MM.1S (cell line): Measurements from ENCODE around the gene CBLB.
"Not testable (repeated sequence)": the region's sequence is repeated elsewhere in the genome, so short reads cannot be mapped to it uniquely, and the experiment has no call there.

ENCODE experiments used
- DNase-seq: peaks from one replicate; pipeline ENCODE4 v3.0.0-alpha.2; 2015
- H2AFZ ChIP-seq: fragments of 300-600 bp; sonication (generic); 2 replicates; pipeline ENCODE4 v1.6.0; 2016; ENCODE audit warnings: antibody characterized with exemption, low read length
- H3F3A ChIP-seq: fragments of 300-600 bp; sonication (generic); 2 replicates; pipeline ENCODE4 v1.6.1; 2016; ENCODE audit warnings: mild to moderate bottlenecking, antibody characterized with exemption, low read length, moderate library complexity, mixed read lengths; ENCODE audit not compliant: insufficient read depth
- H3K27ac ChIP-seq: fragments of 300-600 bp; sonication (generic); 2 replicates; pipeline ENCODE4 v1.5.1; 2016; ENCODE audit warnings: mild to moderate bottlenecking, low read length
- H3K27me3 ChIP-seq: fragments of 300-600 bp; sonication (generic); replicated peaks from 2 replicates; pipeline ENCODE4 v1.6.0; 2016; ENCODE audit warnings: low read length; ENCODE audit not compliant: insufficient read depth
- H3K36me3 ChIP-seq: fragments of 300-600 bp; sonication (generic); replicated peaks from 2 replicates; pipeline ENCODE4 v1.6.1; 2016; ENCODE audit warnings: mild to moderate bottlenecking, low read length, mixed read lengths; ENCODE audit not compliant: insufficient read depth
- H3K4me1 ChIP-seq: fragments of 300-600 bp; sonication (generic); 2 replicates; pipeline ENCODE4 v1.6.1; 2016; ENCODE audit warnings: low read length, mixed read lengths
- H3K4me2 ChIP-seq: fragments of 300-600 bp; sonication (generic); 2 replicates; pipeline ENCODE4 v1.6.0; 2016; ENCODE audit warnings: low read depth, low read length
- H3K4me3 ChIP-seq: fragments of 300-600 bp; sonication (generic); 2 replicates; pipeline ENCODE4 v1.5.1; 2016; ENCODE audit warnings: low read length, mixed read lengths
- H3K79me2 ChIP-seq: fragments of 300-600 bp; sonication (generic); 2 replicates; pipeline ENCODE4 v1.6.1; 2016; ENCODE audit warnings: mixed run types, low read length, mixed read lengths
- H3K9ac ChIP-seq: fragments of 300-600 bp; sonication (generic); 2 replicates; pipeline ENCODE4 v1.6.1; 2016; ENCODE audit warnings: low read length, mixed read lengths
- H3K9me2 ChIP-seq: fragments of 300-600 bp; sonication (generic); replicated peaks from 2 replicates; pipeline ENCODE4 v1.6.1; 2016; ENCODE audit warnings: mild to moderate bottlenecking, low read length, mixed read lengths; ENCODE audit not compliant: insufficient read depth
- H3K9me3 ChIP-seq: fragments of 300-600 bp; sonication (generic); replicated peaks from 2 replicates; pipeline ENCODE4 v1.6.1; 2016; ENCODE audit warnings: mild to moderate bottlenecking, low read length, mixed read lengths; ENCODE audit not compliant: insufficient read depth
- H4K20me1 ChIP-seq: fragments of 300-600 bp; sonication (generic); 2 replicates; pipeline ENCODE4 v1.6.1; 2016; ENCODE audit warnings: mild to moderate bottlenecking, low read length, moderate library complexity, mixed read lengths; ENCODE audit not compliant: insufficient read depth
- CTCF ChIP-seq: fragments of 300-600 bp; sonication (generic); IDR thresholded peaks from 2 replicates; pipeline ENCODE4 v1.5.1; 2016; ENCODE audit warnings: antibody characterized with exemption, low read length, mixed read lengths
- EZH2 ChIP-seq: fragments of 300-600 bp; sonication (generic); optimal IDR thresholded peaks from 2 replicates; pipeline ENCODE3; 2017; ENCODE audit warnings: low read depth, mild to moderate bottlenecking, antibody characterized with exemption, low read length, mixed read lengths
- EZH2phosphoT487 ChIP-seq: fragments of 300-600 bp; sonication (generic); IDR thresholded peaks from 2 replicates; pipeline ENCODE4 v1.6.1; 2018; ENCODE audit warnings: antibody characterized with exemption, low read length

The CBLB gene

DNA sequence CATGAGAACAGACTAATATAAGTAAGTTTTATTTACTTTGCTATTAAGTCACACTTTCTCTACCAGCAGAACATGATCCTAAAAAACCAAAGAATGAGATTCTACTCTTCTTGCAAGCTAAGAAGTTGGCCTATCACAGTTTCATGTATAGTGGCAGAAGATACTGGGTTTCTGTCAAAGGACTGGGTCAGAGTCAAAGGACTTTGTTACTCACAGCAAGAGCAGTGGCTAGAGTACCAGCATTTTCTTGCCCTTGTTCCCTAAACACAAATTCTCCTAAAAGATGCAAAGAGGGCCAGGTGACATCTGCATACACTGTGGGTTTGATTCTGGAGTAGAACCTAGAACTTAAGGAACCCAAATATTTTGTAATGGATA lies 105.2 kb downstream of the CBLB start:
- TF ChIP-seq EZH2 (no peak), CTCF (no peak)
- no peak overlapping the region for H3K27ac ChIP-seq
- H3K9ac ChIP-seq: no peak overlapping the region
- no peaks in the 10 kb centered on the region for H3K79me2 ChIP-seq
- no peaks in the 10 kb centered on the region for H3K4me1 ChIP-seq
- H3K9me2 ChIP-seq: no peaks in the 10 kb centered on the region
- no peaks in the 10 kb centered on the region for H4K20me1 ChIP-seq
- H3K36me3 ChIP-seq: no peaks in the 10 kb centered on the region
- DNase-seq: no peak
- H3K4me3 ChIP-seq: no peak overlapping the region
- no peaks in the 10 kb centered on the region for H3K27me3 ChIP-seq
- no peak overlapping the region for H2AFZ ChIP-seq
- H3K9me3 ChIP-seq: no peaks in the 10 kb centered on the region
- no peaks in the 10 kb centered on the region for H3F3A ChIP-seq
- no peak overlapping the region for H3K4me2 ChIP-seq

DNA sequence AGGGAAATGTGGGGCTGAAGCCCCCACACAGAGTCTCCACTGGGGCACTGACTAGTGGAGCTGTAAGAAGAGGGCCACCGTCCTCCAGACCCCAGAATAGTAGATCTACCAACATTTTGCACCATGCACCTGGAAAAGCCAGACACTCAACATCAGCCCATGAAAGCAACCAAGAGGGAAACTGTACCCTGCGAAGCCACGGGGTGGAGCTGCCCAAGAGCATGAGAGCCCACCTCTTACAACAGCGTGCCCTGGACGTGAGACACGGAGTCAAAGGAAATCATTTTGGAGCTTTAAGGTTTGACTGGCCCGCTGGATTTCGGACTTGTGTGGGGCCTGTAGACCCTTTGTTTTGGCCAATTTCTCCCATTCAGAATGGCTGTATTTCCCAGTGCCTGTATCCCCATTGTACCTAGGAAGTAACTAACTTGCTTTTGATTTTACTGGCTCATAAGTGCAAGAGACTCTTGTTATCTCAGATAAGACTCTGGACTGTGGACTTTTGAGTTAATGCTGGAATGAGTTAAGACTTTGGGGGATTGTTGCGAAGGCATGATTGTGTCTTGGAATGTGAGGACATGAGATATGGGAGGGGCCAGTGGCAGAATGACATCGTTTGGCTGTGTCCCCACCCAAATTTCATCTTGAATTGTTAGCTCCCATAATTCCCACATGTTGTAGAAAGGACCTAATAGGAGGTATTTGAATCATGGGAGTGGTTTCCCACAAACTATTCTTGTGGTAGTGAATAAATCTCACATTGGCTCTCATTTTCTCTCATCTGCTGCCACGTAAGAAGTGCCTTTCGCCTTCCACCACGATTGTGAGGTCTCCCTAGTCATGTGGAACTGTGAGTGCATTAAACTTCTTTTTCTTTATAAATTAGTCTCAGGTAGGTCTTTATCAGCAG lies 105.8 kb downstream of the CBLB start:
- Histone ChIP-seq H2AFZ (no peak overlapping the region), H3K4me3 (no peak overlapping the region), H3K4me2 (no peak overlapping the region), H3K9ac (no peak overlapping the region), H3F3A (no peaks in the 10 kb centered on the region), H3K9me3 (no peaks in the 10 kb centered on the region), H3K36me3 (no peaks in the 10 kb centered on the region), H3K27me3 (no peaks in the 10 kb centered on the region), H3K4me1 (no peaks in the 10 kb centered on the region), H3K27ac (no peak overlapping the region), H3K9me2 (no peaks in the 10 kb centered on the region), H3K79me2 (no peaks in the 10 kb centered on the region), H4K20me1 (no peaks in the 10 kb centered on the region)
- no peak for DNase-seq
- TF ChIP-seq EZH2: no peak
- TF ChIP-seq EZH2phosphoT487: no peak
- TF ChIP-seq CTCF: no peak

DNA sequence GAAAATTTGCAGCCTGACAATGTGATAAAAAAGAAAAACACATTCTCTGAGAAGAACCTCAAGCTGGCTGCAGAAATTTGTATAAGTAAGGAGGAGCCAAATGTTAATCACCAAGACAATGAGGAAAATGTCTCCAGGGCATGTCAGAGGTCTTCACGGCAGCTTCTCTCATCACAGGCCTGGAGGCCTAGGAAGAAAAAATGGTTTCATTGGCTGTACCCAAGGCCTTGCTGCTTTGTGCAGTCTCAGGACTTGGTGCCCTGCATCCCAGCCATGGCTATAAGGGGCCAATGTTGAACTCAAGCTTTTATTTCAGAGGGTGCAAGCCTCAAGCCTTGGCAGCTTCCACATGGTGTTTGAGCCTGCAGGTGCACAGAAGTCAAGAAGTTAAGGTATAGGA lies 106.6 kb downstream of the CBLB start:
- not testable (repeated sequence) for H3K79me2 ChIP-seq, H3K36me3 ChIP-seq, H3F3A ChIP-seq, H4K20me1 ChIP-seq, H3K4me2 ChIP-seq, H3K4me3 ChIP-seq, H3K9me2 ChIP-seq, DNase-seq, H2AFZ ChIP-seq, H3K27me3 ChIP-seq, H3K4me1 ChIP-seq, H3K9ac ChIP-seq, H3K9me3 ChIP-seq, H3K27ac ChIP-seq

GRCh38 chr3:105759442-105760078 lies 109.3 kb downstream of the CBLB start:
- H3K9ac ChIP-seq: no peak overlapping the region
- no peaks in the 10 kb centered on the region for H3K36me3 ChIP-seq
- no peaks in the 10 kb centered on the region for H3F3A ChIP-seq
- H3K9me3 ChIP-seq: no peaks in the 10 kb centered on the region
- H3K9me2 ChIP-seq: no peaks in the 10 kb centered on the region
- DNase-seq: no peak
- TF ChIP-seq EZH2phosphoT487 (no peak), EZH2 (no peak), CTCF (no peak)
- no peaks in the 10 kb centered on the region for H4K20me1 ChIP-seq
- no peak overlapping the region for H3K4me3 ChIP-seq
- no peak overlapping the region for H2AFZ ChIP-seq
- H3K27ac ChIP-seq: no peak overlapping the region
- no peaks in the 10 kb centered on the region for H3K27me3 ChIP-seq
- H3K4me2 ChIP-seq: no peak overlapping the region
- no peaks in the 10 kb centered on the region for H3K4me1 ChIP-seq
- no peaks in the 10 kb centered on the region for H3K79me2 ChIP-seq
